NT2/D1 (cell line): ENCODE results near the gene FGF1.

Source experiments
- YY1 ChIP-seq: IDR thresholded peaks from 2 replicates; pipeline ENCODE4 v1.6.1; 2011; ENCODE audit not compliant: insufficient read length, insufficient read depth
- ZNF274 ChIP-seq: IDR thresholded peaks from 2 replicates; pipeline ENCODE4 v1.6.1; 2011; ENCODE audit warnings: mild to moderate bottlenecking, low read depth, low read length

DNA sequence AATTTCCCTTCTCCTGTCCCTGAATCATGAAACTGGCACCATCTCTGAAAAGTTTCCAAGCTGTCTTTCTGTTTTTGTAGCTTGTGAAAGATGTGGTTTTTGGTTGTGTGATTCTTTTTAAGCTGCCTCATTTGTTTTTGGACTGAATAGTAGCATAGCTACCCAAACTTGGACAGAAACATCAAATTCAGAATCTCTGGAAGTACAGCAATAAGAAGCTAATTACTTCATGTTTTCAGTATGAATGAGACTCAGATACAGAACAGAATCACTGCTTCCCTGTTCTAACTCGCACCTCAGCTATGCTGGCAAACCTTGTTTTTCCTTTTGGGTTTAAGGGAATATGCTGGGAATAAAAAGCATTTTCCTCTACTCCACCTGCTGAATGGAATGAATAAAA, 101.0 kb downstream of the FGF1 start:
- TF ChIP-seq YY1 (no peak), ZNF274 (no peak)
